HepG2 (cell line): ENCODE data around the gene NLRC5. TPM values are rescaled to one million over a fixed set of nuclear protein-coding genes. Genes with fewer than 3 reads are reported as not detected.

Source experiments
- MZF1 ChIP-seq: sonication (generic); formaldehyde crosslinking; IDR thresholded peaks from 2 replicates; pipeline ENCODE4 v1.8.1; 2023; ENCODE audit warnings: mild to moderate bottlenecking, missing genetic modification reagents, borderline replicate concordance
- NFKBIZ ChIP-seq: IDR thresholded peaks from 2 replicates; pipeline ENCODE4 v1.6.1; 2018; ENCODE audit warnings: missing genetic modification reagents, missing compliant biosample characterization
- NR2F1 ChIP-seq, 2 experiments: fragments of 450-650 bp in 1 of 2; formaldehyde crosslinking in 1 of 2; IDR thresholded peaks; 2 replicates each; pipeline versions ENCODE4 v1.5.0 to v1.6.1; 2016 to 2020; ENCODE audit warnings: mild to moderate bottlenecking in 1 of 2, missing compliant biosample characterization in 1 of 2, missing genetic modification reagents in 1 of 2, moderate library complexity in 1 of 2
- SAP130 ChIP-seq: IDR thresholded peaks from 2 replicates; pipeline ENCODE4 v1.6.1; 2016; ENCODE audit warnings: low read depth
- THAP9 ChIP-seq: sonication (generic); formaldehyde crosslinking; IDR thresholded peaks from 2 replicates; pipeline ENCODE4; 2020; ENCODE audit warnings: missing genetic modification reagents, mild to moderate bottlenecking, borderline replicate concordance
- ZBTB40 ChIP-seq, 2 experiments: fragments of 450-650 bp in 1 of 2; sonication (generic) in 1 of 2; formaldehyde crosslinking in 1 of 2; IDR thresholded peaks; 2 replicates each; pipeline versions ENCODE4 v1.6.1 to v1.8.0; 2016 to 2022; ENCODE audit warnings: antibody characterized with exemption in 1 of 2, mild to moderate bottlenecking in 1 of 2, missing genetic modification reagents in 1 of 2
- ZNF292 ChIP-seq: sonication (generic); formaldehyde crosslinking; IDR thresholded peaks from 2 replicates; pipeline ENCODE4 v1.8.1; 2022; ENCODE audit warnings: mild to moderate bottlenecking, low read depth, missing genetic modification reagents, borderline replicate concordance
- ZNF609 ChIP-seq: sonication (generic); formaldehyde crosslinking; IDR thresholded peaks from 2 replicates; pipeline ENCODE4 v1.4.0; 2020; ENCODE audit warnings: mild to moderate bottlenecking, missing genetic modification reagents, borderline replicate concordance
- ZSCAN25 ChIP-seq: sonication (generic); formaldehyde crosslinking; IDR thresholded peaks from 2 replicates; pipeline ENCODE4 v1.8.0; 2022; ENCODE audit warnings: mild to moderate bottlenecking, missing genetic modification reagents
- polyA plus RNA-seq, 8 experiments: library from polyadenylated mRNA; depleted of rRNA in 3 of 8; stranded (reverse) in 7 of 8; unstranded in 1 of 8; fragments of >200 nt; fragmentation: Illumina TruSeq in 4 of 8; extraction: Trizol in 4 of 8; gene quantifications; 2 replicates each; pipeline versions ENCODE4 v1.2.1 to v1.2.3, GENCODE V29; 2011 to 2016; ENCODE audit warnings: low read depth in 4 of 8, missing spikeins in 1 of 8, mixed read lengths in 1 of 8; ENCODE audit not compliant: insufficient read depth in 1 of 8
- total RNA-seq, 5 experiments: library from RNA; depleted of rRNA; stranded (reverse); fragments of >200 nt; fragmentation: Illumina TruSeq; extraction: Trizol; gene quantifications; 2 replicates each; pipeline ENCODE4 v1.2.3, GENCODE V29; 2016; ENCODE audit warnings: low read depth in 1 of 5

NLRC5 gene
- total and polyA plus RNA-seq, 2 of the 13 experiments (the other 11 are each of a cell fraction or from before 2014, with no cell fraction given): 6.3 to 12.7 TPM

GRCh38 chr16:57102888-57103851, 113.8 kb downstream of the NLRC5 start (continued):
- no peak for TF ChIP-seq ZBTB40 (IDR thresholded peaks at IDR 0.05)
- no peak for TF ChIP-seq ZBTB40 (CRISPR knock-in tag; IDR thresholded peaks at IDR 0.05)
- no peak for TF ChIP-seq SAP130 (CRISPR knock-in tag)
- no peak for TF ChIP-seq NFKBIZ (CRISPR knock-in tag)
- no peak for TF ChIP-seq ZSCAN25 (CRISPR knock-in tag)
- no peak for TF ChIP-seq MZF1
- TF ChIP-seq ZNF609 (CRISPR knock-in tag): no peak
- TF ChIP-seq ZNF292 (CRISPR knock-in tag): no peak
- TF ChIP-seq NR2F1 (CRISPR knock-in tag; IDR thresholded peaks at IDR 0.05): no peak
- no peak for TF ChIP-seq THAP9 (CRISPR knock-in tag)
- TF ChIP-seq, all 625 proteins: peak for 0
